ENCODE measurements around the gene VSX1. TPM values are rescaled to one million over a fixed set of nuclear protein-coding genes. Genes with fewer than 3 reads are reported as not detected.

VSX1 gene
- total and polyA plus RNA-seq, 2 donors (not counting 1 experiment from before 2014, with no cell fraction given) = not detected

DNA sequence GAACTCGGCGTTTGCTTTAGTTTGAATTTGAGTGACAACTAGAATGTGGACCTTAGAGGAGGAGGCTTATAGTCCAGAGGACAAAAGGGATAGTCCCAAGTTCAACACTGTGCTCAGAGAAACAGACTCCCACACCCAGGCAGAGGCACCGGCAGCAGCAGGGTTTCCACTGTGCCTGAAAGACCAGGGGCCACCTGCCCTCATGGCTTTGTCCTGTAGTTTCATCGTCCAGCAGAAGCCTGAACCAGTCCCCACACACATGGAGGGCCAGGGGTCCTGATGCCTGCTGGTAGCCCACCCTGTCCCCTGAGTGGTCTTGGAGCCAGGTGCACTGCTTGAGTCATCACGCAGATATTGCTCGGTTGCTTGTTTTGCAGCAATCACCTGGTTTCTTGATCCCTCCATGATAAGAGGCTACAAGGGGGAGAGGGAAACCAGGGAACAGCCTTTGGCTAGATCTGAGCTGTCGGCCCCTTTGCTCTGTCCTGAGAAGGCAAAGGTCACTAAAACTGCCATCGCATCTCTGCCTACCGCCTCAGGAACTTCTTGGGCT is 16.8 kb downstream of the VSX1 start:
- no peaks in the 10 kb centered on the region for H4K20me1 ChIP-seq (ENCODE audit: control insufficient read depth, extremely low read depth, insufficient read depth, low read length)
- no peaks in the 10 kb centered on the region for H3K36me3 ChIP-seq (ENCODE audit: control insufficient read depth, insufficient read depth, low read length)
- H3K9ac ChIP-seq (ENCODE audit: insufficient read depth, low read length) = no peak overlapping the region
- H3K27ac ChIP-seq (ENCODE audit: insufficient read depth, low read length) = no peak overlapping the region
- H3K9me3 ChIP-seq (ENCODE audit: control insufficient read depth, insufficient read depth, low read depth, low read length) = no peaks in the 10 kb centered on the region
- H3K79me2 ChIP-seq (ENCODE audit: control insufficient read depth, insufficient read depth, low read length) = no peaks in the 10 kb centered on the region
- H3K4me1 ChIP-seq (ENCODE audit: control insufficient read depth, extremely low read depth, insufficient read depth, low read length) = no peaks in the 10 kb centered on the region
- no peak overlapping the region for H2AFZ ChIP-seq (ENCODE audit: low read length)
- H3K27me3 ChIP-seq (ENCODE audit: control insufficient read depth, insufficient read depth, low read length) = peaks cover 44% of the 10 kb centered on the region
- DNase-seq (ENCODE audit: low read depth in 2 of 2) = no peak
- H3K4me3 ChIP-seq (replicated peaks in 1 of 4; ENCODE audit: control extremely low read depth in 1 of 4, insufficient read depth in 1 of 4, low read depth in 3 of 4, low read length in 4 of 4) = no peak overlapping the region
- TF ChIP-seq CTCF (conservative IDR thresholded peaks at IDR 0.05 in 1 of 2, IDR thresholded peaks at IDR 0.05 in 1 of 2; ENCODE audit: low read depth in 1 of 2, low read length in 2 of 2) (no peak), EZH2 (IDR thresholded peaks at IDR 0.05; ENCODE audit: low read length, missing control alignments) (no peak)
- no peak overlapping the region for H3K4me2 ChIP-seq (ENCODE audit: extremely low read depth, insufficient read depth, low read length)

DNA sequence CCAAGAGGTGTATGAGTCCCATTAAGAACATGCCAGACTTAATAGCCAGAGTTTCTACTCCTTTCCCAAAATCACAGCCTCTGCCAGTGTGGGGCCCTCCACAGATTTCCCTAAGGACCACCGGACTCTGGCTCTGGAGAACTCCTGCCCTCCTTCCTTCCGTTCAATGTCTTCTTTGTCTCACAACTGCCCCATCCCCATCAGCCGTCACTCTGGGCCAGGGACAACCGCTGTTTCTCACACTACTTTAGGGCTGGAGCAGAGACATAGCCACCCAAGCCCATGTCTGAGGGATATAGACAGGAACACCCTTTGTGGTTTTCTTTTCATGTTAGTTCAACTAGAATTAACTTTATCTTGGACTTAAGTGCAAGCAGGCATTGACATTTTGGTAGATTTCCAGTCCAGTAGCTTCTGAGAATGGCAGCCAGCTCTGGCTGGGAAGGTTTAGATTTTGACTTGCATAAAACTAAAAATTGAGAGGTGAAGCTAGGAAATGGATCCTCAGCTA is 17.3 kb downstream of the VSX1 start:
- no peaks in the 10 kb centered on the region for H3K4me1 ChIP-seq (ENCODE audit: control insufficient read depth, extremely low read depth, insufficient read depth, low read length)
- H3K4me3 ChIP-seq (replicated peaks in 1 of 4; ENCODE audit: control extremely low read depth in 1 of 4, insufficient read depth in 1 of 4, low read depth in 3 of 4, low read length in 4 of 4) = no peak overlapping the region
- H3K27me3 ChIP-seq (ENCODE audit: control insufficient read depth, insufficient read depth, low read length) = peaks cover 46% of the 10 kb centered on the region
- no peaks in the 10 kb centered on the region for H3K79me2 ChIP-seq (ENCODE audit: control insufficient read depth, insufficient read depth, low read length)
- no peaks in the 10 kb centered on the region for H3K36me3 ChIP-seq (ENCODE audit: control insufficient read depth, insufficient read depth, low read length)
- H3K27ac ChIP-seq (ENCODE audit: insufficient read depth, low read length) = no peak overlapping the region
- no peak overlapping the region for H3K4me2 ChIP-seq (ENCODE audit: extremely low read depth, insufficient read depth, low read length)
- TF ChIP-seq CTCF (conservative IDR thresholded peaks at IDR 0.05 in 1 of 2, IDR thresholded peaks at IDR 0.05 in 1 of 2; ENCODE audit: low read depth in 1 of 2, low read length in 2 of 2) = no peak
- TF ChIP-seq EZH2 (IDR thresholded peaks at IDR 0.05; ENCODE audit: low read length, missing control alignments) = no peak
- H3K9ac ChIP-seq (ENCODE audit: insufficient read depth, low read length) = no peak overlapping the region
- H3K9me3 ChIP-seq (ENCODE audit: control insufficient read depth, insufficient read depth, low read depth, low read length) = no peaks in the 10 kb centered on the region
- no peak overlapping the region for H2AFZ ChIP-seq (ENCODE audit: low read length)
- DNase-seq (ENCODE audit: low read depth in 2 of 2) = no peak
- no peaks in the 10 kb centered on the region for H4K20me1 ChIP-seq (ENCODE audit: control insufficient read depth, extremely low read depth, insufficient read depth, low read length)

- no peak for DNase-seq (ENCODE audit: low read depth in 2 of 2)
These were observed 18.0 kb downstream of the VSX1 start for GRCh38 chr20:25063981-25064380.

More at GRCh38 chr20:25063981-25064380, 18.0 kb downstream of the VSX1 start:
- H3K27ac ChIP-seq (ENCODE audit: insufficient read depth, low read length) = no peak overlapping the region
- no peaks in the 10 kb centered on the region for H3K36me3 ChIP-seq (ENCODE audit: control insufficient read depth, insufficient read depth, low read length)
- peaks cover 41% of the 10 kb centered on the region for H3K27me3 ChIP-seq (ENCODE audit: control insufficient read depth, insufficient read depth, low read length)
- no peaks in the 10 kb centered on the region for H3K79me2 ChIP-seq (ENCODE audit: control insufficient read depth, insufficient read depth, low read length)
- H3K9me3 ChIP-seq (ENCODE audit: control insufficient read depth, insufficient read depth, low read depth, low read length) = no peaks in the 10 kb centered on the region
- TF ChIP-seq CTCF (conservative IDR thresholded peaks at IDR 0.05 in 1 of 2, IDR thresholded peaks at IDR 0.05 in 1 of 2; ENCODE audit: low read depth in 1 of 2, low read length in 2 of 2) = no peak
- TF ChIP-seq EZH2 (IDR thresholded peaks at IDR 0.05; ENCODE audit: low read length, missing control alignments) = no peak
- H3K4me1 ChIP-seq (ENCODE audit: control insufficient read depth, extremely low read depth, insufficient read depth, low read length) = no peaks in the 10 kb centered on the region
- no peak overlapping the region for H3K4me2 ChIP-seq (ENCODE audit: extremely low read depth, insufficient read depth, low read length)
- H2AFZ ChIP-seq (ENCODE audit: low read length) = no peak overlapping the region
- no peaks in the 10 kb centered on the region for H4K20me1 ChIP-seq (ENCODE audit: control insufficient read depth, extremely low read depth, insufficient read depth, low read length)
- H3K9ac ChIP-seq (ENCODE audit: insufficient read depth, low read length) = no peak overlapping the region
- no peak overlapping the region for H3K4me3 ChIP-seq (replicated peaks in 1 of 4; ENCODE audit: control extremely low read depth in 1 of 4, insufficient read depth in 1 of 4, low read depth in 3 of 4, low read length in 4 of 4)
